ENCODE data around the gene CBFA2T3.

Gene CBFA2T3

DNA sequence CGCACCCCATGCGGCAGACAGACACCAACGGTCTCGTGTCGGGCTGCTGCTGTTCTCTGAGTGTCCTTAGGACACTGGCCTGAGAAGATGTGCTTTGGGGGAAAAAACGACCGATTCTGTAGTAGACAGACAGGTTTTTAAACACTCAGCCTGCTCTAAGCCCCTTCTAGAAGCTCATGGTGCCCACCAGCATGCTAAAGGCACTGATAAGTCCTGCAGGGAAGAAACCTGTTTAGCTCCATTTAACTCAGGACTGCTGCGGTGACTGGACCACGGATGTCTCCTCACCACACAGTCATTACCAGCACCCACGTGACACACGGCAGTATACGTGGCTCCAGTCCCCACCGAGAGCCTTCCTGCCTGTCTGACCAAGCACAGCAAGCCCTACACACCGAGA lies 146.2 kb downstream of the CBFA2T3 start:
- no peak for DNase-seq

DNA sequence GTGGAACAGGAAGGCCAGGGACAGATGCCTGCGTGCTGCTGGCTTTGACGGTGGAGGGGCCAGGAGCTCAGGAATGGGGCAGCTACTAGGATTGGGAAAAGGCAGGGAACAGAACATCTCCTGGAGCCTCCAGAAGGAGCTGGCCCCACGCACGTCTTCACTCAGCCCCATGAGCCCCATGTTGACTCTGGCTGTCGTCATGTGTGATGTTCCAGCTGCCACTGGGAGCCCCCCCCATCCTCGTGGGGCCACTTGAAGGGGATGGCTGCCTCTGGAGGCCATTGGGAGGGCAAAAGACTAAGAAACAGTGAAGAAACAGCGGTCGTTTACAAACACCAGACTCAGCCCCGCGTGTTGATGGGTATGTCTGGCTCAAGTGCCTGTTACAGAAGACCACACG lies 146.7 kb downstream of the CBFA2T3 start:
- no peak for DNase-seq

DNA sequence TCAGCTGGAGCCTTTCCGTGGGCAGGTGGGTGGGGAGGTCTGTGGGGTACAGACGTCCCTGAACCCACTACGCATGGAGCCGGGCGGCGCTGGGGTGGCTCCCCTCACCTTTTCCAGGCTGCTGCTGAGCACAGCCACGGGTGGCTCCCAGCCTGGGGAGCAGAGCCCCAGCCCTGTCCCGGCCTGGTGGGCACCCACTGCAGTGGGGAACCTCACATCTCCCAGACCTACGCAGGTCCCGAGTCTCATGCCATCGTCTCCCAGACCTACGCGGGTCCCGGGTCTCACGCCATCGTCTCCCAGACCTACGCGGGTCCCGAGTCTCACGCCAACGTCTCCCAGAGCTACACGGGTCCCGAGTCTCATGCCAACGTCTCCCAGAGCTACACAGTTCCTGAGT lies 148.3 kb downstream of the CBFA2T3 start:
- DNase-seq, result no peak

DNA sequence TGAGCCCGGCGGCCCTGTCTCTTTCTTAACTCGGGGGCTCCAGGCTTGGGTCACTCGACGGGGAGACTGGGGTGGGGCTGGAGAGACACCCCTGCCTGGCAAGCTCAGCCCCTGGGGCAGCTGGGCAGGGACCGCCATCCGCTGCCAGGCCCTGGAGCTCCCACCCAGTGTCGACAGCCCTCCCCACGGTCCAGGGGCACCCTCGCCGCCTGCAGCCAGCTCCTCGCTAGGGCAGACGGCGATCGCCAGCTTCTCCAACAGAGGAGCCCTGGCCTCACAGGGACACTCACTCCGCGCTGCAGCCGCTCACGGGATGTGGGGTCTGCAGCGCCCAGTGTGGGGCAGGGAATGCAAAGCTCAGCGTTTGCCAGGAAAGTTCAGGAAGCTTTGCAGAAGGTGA lies 149.3 kb downstream of the CBFA2T3 start:
- no peak for DNase-seq

DNA sequence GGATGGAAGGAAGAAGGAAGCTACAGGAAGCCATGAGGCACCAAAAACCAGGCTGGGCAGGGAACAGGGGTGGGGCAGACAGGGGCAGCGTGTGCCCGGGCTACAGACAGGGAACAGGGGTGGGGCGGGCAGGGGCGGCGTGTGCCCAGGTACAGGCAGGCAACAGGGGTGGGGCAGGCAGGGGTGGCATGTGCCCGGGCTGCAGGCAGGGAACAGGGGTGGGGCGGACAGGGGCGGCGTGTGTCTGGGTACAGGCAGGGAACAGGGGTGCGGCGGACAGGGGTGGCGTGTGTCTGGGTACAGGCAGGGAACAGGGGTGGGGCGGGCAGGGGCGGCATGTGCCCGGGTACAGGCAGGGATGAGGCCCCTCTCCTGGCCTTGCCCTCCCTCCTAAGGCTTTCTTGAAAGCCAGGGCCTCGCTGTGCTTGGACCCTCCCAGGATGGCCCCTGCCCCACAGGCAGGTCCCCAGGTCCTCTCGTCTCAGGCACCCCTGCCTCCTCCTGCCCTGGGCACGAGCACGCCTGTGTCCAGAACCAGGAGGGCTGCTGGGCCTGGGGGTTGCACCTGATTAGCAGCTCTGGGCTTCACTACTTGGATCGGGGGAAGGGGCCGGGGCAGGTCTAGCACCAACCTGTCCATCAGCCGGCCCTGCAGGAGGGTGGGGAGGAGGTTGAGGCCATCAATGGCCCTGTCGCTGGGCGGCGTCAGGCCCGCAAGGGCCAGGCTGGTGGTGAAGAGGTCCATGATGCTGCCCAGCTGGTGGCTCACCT lies 150.8 kb downstream of the CBFA2T3 start:
- no peak for DNase-seq

DNA sequence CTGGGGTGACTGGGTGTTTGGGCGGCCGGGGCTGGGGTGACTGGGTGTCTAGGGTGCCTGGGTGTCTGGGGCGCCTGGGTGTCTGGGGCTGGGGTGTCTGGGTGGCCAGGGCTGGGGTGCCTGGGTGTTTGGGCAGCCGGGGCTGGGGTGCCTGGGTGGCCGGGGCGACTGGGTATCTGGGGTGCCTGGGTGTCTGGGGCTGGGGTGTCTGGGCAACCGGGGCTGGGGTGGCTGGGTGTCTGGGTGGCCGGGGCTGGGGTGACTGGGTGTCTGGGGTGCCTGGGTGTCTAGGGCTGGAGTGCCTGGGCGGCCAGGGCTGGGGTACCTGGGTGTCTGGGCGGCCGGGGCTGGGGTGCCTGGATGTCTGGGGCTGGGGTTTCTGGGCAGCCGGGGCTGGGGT lies 151.9 kb downstream of the CBFA2T3 start:
- DNase-seq, result no peak
